Activated CD4-positive, CD25-positive, alpha-beta regulatory T cell treated with anti-CD3 and anti-CD28 coated beads, Interleukin-2, amount 50 U/mL, for 72 hours (primary cell): Measurements from ENCODE around the gene MINDY4.

Source experiments
- DNase-seq: peaks from one replicate; pipeline ENCODE4 v3.0.0; 2021

MINDY4 gene

DNA sequence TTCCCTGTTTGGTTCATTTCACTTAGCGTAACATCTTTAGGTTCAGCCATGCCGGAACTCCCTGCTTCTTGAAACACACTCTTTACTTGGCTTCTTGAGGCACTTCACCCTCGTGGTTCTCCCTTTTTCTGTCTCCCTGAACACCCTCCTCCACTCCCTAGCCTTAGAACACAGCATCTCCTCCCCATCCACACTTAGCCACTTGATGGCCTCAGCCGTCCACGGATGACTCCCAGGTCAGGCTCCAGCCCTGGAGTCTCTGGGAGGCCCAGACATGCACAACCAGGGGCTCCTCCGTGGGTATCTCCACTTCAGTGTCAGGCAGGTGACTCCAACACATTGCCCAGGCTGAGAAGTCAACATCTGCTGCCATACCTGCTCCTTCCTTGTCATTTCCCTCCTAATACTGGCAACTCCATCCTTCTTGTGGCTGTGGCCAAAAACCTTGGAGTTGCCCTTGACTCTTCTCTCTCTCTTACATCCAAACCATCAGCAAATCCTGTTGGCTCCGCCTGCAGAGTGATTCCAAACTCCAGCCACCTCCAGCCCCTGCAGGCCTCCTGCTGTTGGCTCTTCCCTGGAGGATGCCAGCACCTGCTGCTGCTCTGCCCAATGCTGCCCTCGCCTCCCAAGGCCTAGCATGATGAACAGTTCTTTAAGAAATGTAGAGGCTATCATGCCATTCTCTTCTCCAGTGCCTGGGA is 27.7 kb upstream of the MINDY4 start:
- no peak for DNase-seq

DNA sequence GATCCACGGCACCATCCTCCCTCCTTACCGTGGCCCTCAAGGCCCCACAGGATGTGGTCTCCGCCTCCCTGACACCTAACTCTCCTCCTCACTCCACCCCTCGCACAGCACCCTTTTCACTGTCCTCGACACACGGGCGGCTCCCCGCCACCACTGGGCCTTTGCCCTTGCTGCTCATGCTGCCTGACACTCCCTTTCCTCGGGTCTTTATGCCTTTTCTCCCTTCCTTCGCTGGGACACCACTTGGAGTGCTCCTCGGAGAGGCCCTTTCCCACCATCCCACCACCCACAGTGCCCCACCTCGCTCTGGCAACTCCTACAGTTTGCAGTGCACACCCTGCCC is 27.2 kb upstream of the MINDY4 start:
- no peak for DNase-seq

DNA sequence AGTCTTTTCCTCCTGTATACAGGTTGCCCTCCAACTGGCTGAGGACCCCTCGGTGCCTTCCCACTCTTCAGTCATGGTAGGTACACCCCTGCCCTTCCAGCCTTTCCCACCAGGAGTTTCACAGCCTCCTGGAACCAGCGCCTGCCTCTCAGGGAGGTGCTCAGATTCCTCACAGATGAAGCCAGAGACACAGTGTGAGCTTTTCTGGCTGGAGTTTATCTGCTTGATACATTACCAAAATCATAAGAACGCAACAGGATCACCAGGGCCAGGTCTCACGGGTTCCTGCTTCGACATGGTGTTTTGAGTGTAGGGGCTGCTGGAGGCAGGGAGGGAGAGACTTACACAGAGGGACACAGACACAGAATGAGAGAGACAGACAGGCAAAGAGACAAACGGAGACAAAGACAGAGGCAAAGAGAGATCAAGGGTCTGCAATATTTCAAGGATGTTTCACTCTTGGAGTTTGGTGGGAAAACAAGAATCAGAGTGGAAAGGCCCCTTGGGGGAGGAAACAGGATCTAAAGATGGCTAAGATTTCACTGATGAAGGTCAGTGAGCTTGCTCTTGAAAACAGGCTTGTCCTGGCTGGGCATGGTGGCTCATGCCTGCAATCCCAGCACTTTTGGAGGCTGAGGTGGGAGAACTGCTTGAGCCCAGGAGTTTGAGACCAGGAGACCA is 25.8 kb upstream of the MINDY4 start:
- no peak for DNase-seq

DNA sequence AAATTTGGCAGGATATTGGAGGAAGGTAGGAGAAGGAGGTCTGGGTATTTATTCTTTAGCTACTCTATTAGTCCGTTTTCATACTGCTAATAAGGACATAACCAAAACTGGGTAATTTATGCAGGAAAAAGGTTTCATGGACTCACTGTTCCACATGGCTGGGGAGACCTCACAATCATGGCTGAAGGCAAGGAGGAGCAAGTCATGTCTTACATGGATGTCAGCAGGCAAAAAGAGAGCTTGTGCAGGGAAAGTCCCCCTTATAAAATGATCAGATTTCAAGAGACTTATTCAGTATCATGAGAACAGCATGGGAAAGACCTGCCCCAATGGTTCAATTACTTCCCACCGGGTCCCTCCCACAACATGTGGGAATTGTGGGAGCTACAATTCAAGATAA is 21.2 kb upstream of the MINDY4 start:
- DNase-seq: no peak

DNA sequence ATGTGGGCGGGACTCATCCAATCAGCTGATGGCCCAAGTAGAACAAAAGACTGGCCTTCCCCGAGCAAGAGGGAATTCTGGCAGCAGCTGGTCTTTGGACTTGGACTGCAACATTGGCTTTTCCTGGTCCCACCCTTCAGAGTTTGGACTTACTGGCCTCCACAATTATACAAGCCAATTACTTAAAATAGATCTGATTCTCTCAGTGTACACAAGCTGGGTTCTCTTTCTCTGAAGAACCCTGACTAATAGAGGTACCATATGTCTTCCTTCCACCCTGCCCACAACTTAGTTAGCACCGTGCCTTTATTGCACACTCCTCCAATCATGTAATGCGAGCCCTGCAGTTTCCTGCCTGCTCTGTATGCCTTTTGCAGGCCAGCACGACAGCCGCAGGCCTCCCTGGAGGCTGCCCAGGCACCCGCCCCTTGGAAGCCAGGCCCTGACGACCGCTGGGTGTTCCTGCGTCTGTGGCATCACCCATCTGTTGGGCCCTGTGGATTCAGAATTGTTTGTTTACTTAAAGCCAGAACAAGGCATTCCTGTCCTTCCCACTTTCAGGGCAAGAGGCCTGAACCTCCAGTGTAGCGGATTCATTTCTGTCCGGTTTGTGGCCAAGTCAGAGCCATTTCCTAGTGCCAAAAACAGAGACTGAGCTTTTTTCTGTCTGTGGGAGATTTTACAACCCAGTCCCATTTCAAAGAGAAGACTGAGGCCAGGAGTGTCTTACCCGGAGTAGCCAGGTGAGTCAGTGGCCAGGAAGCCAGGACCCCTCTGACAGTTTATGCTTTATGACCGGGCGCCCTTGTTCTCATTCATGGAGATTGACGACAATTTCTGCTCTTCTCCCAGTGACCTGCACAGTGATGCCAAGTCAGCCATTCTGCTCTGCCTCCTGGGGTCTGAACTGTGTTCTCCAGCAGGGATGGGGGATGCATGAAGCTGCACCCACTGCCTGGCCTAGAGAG is 20.2 kb upstream of the MINDY4 start:
- DNase-seq: no peak

DNA sequence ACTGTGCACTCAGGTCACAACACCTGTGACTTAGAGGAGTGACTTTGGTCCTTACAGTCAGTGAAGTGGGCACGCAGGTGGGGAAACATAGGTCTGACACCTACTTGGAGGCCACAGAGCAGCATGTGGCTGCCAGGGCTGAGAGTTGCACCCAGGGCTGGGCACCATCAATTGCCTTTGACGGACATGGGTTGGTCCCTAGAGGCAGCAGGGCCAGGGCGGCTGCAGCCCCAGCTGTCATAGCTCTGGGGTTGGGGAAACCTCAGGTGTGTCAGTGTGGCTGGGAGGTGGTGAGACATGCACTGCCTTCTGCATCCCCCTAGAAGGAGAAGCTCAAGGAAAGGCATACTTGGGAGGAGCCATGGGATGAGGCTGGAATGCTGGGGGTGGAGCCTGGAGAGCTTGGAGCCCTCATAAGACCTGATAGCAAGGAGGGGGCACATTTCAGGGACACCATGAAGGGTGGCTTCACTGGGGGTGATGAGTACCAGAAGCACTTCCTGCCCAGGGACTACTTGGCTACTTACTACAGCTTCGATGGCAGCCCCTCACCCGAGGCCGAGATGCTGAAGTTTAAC is 19.4 kb upstream of the MINDY4 start, which contains the start of gene INMT:
TSS of gene INMT (plus strand) at position 440 of the 578 bp plus-strand sequence. CDS start at position 456, 16 bp downstream.
- DNase-seq: no peak

DNA sequence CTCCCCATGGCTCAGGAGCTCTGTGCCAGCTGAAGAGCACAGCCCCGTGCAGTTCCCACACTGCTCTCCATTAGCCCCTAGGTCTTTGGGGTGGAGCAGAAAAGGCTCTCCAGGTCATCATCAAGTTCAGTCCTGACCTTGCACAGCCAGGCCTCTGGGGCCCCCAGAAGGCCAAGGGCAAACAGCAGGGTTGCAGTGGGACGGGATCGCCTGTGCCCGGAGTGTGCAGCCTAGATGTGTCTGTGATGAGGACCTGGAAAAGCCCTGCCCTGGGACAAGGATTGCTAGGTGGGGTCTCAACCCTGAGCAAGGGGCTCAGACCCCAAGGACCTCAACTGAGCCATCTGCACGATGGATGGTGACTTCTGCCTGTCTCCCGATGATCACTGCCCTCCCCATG is 18.7 kb upstream of the MINDY4 start:
- no peak for DNase-seq

DNA sequence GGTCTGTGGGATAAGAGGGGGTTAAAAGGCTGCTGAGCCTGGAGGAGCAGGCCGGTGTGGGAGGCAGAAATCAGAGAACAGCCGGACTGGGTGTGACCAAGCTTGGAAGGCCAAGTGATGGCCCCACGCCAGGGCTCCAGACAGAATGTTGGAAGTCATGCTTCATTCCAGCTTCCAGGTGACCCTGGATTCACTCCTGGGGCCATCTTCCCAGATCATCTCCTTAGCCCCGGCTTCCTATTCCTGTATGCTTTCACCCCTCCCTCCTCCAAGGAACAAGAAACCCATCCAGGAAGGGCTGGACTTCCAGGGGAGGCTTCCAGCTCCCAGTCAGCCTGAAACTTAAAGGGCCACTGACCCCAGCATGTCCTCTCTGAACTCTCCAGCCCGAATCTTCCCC is 18.2 kb upstream of the MINDY4 start:
- DNase-seq: no peak

DNA sequence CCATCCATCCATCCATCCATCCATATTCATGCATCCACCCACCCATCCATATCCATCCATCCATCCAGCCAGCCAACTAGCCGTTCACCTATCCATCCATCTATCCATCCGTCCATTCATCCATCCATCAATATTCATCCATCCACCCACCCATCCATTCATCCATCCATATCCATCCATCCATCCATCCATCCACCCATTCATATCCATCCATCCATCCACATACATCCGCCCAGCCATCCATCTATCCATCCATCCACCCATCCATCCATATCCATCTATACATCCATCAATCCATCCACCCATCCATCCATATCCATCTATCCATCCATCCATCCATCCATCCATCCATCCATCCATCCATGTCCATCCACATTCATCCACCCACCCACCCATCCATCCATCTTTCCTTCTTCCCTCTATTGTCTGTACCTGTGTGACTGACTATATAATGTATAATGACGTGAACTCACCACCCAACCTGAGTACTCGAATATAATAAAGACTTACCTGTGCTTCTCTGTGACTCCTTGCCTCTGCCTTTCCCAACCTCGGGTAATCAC is 16.8 kb upstream of the MINDY4 start:
- DNase-seq: no peak

DNA sequence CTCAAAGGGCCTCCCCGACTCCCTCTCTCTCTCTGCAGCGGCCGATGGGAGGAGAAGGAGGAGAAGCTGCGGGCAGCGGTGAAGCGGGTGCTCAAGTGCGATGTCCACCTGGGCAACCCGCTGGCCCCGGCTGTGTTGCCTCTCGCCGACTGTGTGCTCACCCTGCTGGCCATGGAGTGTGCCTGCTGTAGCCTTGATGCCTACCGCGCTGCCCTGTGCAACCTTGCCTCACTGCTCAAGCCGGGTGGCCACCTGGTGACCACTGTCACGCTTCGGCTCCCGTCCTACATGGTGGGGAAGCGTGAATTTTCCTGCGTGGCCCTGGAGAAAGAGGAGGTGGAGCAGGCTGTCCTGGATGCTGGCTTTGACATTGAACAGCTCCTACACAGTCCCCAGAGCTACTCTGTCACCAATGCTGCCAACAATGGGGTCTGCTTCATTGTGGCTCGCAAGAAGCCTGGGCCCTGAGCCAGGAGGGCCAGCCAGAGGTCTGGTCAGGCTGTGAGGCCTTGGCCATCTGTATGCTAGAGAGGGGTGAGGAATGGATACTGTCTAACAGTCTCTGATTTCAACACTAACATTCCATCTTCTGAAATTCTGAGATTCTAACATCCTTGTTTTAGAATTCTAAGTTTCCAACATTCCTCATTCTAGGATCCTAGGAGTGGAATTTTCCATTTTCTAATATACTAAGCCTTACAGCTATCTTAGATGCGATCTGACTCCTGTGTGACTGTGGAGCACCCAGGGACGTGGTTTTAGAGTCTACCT is 15.6 kb upstream of the MINDY4 start:
- DNase-seq: no peak

DNA sequence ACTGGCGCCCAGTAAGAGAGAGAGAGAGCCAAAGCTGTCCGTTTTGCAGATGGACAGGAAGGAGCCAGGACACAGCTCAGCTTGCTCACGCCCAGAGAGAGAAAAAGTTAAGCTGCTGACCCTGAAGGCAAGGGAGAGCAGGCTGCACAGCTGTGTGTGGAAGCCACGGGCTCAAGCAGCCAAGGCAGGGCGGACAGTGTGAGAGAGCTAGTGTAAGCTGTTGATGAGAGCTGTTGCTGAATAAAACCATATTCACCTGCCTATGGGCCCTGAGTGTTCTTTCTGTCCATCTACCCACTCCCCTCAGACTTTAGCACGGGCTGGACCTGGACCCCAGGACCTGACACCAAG is 13.9 kb upstream of the MINDY4 start:
- DNase-seq: no peak

DNA sequence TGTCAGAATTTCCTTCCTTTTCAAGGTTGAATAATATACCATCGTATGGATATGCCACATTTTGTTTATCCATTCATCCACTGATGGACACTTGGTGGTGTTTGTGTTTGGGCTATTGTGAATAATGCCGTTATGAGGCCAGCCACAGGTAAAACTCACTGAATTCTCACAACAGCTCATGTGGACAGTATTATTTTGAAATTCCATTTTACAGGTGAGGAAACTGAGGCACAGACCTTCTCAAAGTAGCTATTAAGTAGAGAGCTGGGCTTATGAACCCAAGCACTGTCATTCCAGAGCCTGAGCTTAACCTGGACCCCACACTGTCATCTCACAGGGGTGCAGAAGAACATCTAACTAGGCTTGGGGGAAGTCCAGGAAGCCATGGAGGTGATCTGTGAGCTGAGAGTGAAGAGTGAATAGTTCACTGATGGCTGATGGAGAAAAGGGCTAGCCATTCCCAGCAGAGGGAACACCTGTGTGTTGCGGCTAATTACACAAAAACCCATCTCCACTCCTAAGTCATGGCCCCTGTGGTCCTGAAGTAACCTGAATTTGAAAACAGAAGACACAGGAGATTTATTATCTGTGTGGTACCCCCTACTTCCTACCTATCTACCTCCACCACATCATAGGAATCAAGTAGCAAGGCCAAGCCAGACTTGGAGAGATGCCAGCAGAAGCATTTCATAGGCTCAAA is 10.6 kb upstream of the MINDY4 start:
- no peak for DNase-seq

DNA sequence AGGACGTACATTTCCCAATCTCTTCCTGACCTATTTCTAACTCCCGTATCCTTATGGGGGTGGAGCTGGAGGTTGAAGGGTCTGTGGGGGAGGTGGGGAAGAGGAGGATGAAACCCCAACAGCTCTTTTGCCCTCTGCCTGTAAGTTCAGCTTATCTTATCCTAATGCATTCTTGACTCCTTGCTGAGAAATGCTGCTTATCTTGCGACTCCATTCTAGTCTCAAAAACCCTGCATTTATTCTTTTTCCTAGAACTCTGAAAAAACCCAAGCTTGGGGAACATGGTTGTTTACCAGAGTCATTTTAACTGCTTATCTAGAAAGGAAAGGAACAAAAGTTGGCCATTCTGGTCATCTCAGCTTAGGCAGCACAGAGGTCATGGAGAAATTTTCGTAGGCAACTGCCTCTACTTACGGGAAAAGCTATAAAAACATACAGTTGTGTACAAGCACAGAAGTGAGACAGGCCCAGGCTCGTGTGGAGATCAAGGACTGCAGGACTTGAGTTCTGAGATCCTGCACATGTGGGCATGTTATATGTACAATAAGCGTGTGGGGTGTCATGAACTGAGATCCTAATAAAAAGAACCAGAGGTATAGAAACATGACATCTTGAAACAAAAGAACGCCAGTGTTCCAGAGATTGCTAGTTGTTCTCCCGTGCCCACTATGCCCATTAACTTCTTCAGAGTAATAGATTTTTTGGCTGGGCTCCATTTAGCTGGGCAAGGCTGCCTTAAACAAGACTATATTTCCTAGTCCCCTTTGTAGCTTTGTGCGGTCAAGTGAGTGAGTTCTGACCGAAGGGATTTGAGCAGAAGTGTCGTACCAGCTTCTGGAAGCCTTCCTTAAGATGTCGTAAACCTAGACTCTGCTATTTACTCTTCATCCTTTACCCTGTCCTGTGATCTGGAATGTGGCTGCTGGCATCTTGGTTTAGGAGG is 9.7 kb upstream of the MINDY4 start:
- DNase-seq: no peak

DNA sequence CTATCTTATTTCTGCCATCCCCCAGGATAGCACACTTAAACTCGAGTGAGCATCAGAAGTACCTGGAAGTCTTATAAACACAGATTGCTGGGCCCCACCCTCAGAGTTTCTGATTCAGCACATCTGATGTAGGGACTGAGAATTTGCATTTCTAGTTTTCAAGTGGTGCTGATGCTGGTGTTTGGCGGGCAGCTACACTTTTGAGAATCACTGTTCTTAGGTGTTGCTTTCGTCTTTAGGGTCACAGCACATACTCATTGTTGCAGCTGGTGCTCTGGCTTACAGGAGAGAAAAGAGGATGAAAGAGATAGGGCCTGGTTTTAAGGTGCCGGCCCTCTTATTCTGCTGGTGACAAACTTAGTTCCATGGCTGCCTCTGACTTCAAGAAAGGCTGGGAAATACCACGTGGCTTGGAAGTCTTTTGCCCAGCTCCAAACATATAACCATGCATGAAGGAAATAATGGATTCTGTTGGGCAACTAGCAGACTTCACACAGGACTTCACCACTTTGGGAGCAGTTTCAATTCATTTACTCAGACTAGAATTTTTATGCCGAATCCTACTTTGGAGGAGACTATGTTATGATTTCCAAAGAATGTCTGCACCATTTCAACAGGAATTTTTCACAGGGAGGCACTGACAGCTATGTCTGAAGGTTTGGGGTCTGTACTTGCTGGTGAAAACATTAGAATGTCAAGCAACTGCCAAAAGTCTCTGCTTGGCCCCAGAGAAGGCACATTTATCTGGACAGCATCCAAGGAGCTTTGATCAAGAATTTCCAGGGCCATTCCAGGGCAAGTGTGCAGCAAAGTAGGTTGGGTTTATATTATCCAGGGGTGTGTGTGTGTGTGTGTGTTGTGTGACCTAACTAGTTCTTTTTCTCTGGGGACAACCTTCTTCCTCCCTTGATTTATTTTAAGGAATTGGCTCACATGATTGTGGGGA is 6.9 kb upstream of the MINDY4 start:
- no peak for DNase-seq

DNA sequence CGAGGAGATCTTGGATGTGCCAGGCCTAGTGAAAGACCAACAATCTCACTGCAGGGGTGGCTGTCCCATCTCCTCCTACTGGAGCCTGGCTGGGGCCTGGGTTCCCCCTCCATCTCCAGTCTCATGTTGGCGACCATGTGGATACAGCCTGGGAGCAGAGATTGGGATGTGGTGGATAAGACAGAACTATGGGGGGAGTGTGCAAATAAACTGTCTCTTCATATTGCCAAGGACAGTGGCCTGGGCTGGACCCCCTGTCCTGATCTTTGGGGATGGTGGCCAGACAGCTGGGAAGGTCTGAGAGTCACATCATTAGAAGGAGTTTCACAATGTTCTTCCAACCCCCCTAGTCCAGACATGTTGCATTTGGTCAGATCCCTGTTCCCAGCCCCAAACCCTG is 5.8 kb upstream of the MINDY4 start:
- DNase-seq: no peak

DNA sequence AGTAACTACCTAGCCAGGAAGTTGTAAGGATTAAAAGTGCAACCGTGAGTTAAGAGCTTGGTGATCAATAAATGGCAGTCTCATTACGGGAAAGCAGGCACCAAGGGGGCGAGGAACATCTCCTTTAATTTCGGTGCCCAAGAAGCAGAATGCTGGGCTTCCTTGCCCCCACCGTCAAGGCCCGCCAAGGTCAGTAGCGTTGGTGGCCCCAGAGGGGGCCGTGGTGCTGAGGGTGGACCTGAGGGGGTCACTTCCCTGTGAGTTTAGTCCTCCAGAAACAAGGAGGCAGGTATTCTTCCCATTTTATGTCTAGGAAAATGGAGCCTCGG is 408 bp upstream of the MINDY4 start:
- no peak for DNase-seq

DNA sequence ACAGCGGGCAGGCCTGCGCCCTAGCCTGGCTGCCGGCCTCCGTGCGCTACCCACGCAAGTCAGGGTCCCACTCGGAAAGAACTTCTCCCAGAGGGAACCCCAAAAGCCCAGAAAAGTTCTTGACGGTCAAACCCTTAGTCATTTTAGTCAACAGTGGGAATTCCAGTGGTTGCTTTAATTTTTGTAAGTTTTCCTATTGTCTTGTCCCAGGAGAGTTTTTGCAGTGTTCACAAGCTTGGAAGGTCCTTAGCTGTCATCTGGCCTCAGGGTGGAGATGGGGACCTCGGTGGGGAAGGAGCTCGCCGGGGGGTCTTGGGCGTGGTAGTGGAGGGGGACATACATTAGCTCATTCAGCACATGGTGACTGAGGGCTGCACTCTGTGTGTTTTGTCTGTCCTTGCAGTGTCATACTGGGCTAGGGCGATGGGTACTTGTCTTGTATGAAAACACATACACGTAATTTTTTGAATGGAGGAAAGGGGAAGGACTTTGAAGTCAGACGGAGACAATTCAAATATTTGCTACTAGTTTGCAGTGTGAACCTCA is 736 bp downstream of the MINDY4 start:
- no peak for DNase-seq

DNA sequence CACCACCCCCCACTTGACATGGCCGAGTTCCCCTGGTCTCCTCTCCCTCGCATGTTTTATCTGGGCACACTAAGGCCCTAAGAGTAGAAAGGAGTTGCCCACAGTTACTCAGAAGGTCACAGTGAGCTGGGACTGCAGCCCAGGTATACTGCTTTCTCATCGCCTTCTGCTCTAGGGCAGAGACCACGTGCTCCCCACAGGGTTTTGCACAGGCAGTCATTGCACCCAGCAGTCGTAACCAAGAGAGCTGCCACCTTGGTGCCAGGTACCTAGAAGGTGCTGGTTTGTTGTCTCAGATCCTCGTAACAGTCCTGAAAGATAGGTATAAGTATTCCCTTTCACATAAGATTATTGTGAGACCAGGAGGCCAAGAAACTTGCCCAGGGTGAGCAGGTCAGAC is 1.8 kb downstream of the MINDY4 start:
- DNase-seq: no peak

DNA sequence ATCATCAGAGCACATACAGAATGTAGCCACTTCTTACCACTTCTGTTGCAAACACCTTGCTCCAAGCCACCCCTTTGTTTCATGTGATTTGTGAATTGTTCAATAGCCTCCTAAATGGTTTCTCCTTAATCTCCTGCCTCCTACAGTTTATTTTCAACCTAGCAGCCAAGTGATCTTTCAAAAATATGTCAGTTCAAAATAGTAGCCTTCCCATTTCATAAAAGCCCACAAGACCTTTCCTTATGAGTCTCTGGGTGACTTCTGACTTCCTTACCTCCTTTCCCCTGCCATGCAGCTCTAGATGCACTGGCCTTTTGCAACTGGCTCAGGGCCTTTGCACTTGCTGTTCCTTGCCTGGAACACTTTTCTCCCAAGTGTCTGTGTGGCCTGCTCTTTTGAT is 4.8 kb downstream of the MINDY4 start:
- DNase-seq: no peak
